Fibroblast of the conjunctiva (primary cell): ENCODE data around the gene GPR3.
"Not testable (repeated sequence)": the region's sequence is repeated elsewhere in the genome, so short reads cannot be mapped to it uniquely, and the experiment has no call there.

Experiments
- DNase-seq: peaks from one replicate; pipeline ENCODE4 v3.0.0-alpha.2; 2010; ENCODE audit warnings: low read depth

The GPR3 gene

GRCh38 chr1:27428316-27429028, 36.0 kb downstream of the GPR3 start:
- no peak for DNase-seq

- DNase-seq = no peak
Measured at GRCh38 chr1:27429029-27429425, 36.6 kb downstream of the GPR3 start.

GRCh38 chr1:27430903-27431600, 38.6 kb downstream of the GPR3 start:
- no peak for DNase-seq

- no peak for DNase-seq
Measured at GRCh38 chr1:27431601-27431940, 39.1 kb downstream of the GPR3 start.

- not testable (repeated sequence) for DNase-seq
Measured at GRCh38 chr1:27432725-27433124, 40.3 kb downstream of the GPR3 start.

GRCh38 chr1:27433706-27434105, 41.3 kb downstream of the GPR3 start:
- DNase-seq = no peak

GRCh38 chr1:27435566-27436203, 43.3 kb downstream of the GPR3 start:
- no peak for DNase-seq

- DNase-seq = no peak
Measured at GRCh38 chr1:27436204-27437159, 44.1 kb downstream of the GPR3 start.

- DNase-seq = no peak
Measured at GRCh38 chr1:27438621-27439061, 46.2 kb downstream of the GPR3 start.

- no peak for DNase-seq
Measured at GRCh38 chr1:27439150-27439549, 46.7 kb downstream of the GPR3 start.

GRCh38 chr1:27444632-27445031, 52.2 kb downstream of the GPR3 start:
- DNase-seq = no peak
